Measurements from ENCODE around the gene EIF4G2. TPM values are rescaled to one million over a fixed set of nuclear protein-coding genes. Genes with fewer than 3 reads are reported as not detected.
"Not testable (repeated sequence)": the region's sequence is repeated elsewhere in the genome, so short reads cannot be mapped to it uniquely, and the experiment has no call there.

The EIF4G2 gene
- total and polyA plus RNA-seq, 2 of the 8 experiments (the other 6 are each of a cell fraction or from before 2014, with no cell fraction given), result 438 to 964 TPM

GRCh38 chr11:10822491-10822890 lies 13.8 kb upstream of the EIF4G2 start:
- H3K9ac ChIP-seq (replicated peaks in 1 of 4; ENCODE audit: extremely low read depth in 1 of 4, low read depth in 3 of 4, low read length in 3 of 4); H4K8ac ChIP-seq (ENCODE audit: extremely low read depth, insufficient read depth, low read length); H2AFZ ChIP-seq (ENCODE audit: low read length); H4K91ac ChIP-seq (replicated peaks; ENCODE audit: insufficient read length, low read length); H3K18ac ChIP-seq (ENCODE audit: extremely low read depth, low read length); H3K4me1 ChIP-seq (replicated peaks in 1 of 4; ENCODE audit: control insufficient read depth in 3 of 4, insufficient read depth in 4 of 4, low read length in 3 of 4); H3K4me3 ChIP-seq (ENCODE audit: extremely low read depth in 1 of 4, insufficient read depth in 2 of 4, low read depth in 3 of 4, low read length in 4 of 4); H3K4me2 ChIP-seq (ENCODE audit: insufficient read depth in 1 of 2, low read depth in 2 of 2, low read length in 2 of 2); H3K27me3 ChIP-seq (replicated peaks in 1 of 4; ENCODE audit: control insufficient read depth in 3 of 4, extremely low read depth in 1 of 4, insufficient read depth in 3 of 4, low read length in 3 of 4); H3K9me3 ChIP-seq (ENCODE audit: insufficient read depth in 2 of 2, low read depth in 1 of 2, low read length in 1 of 2); H3K36me3 ChIP-seq (ENCODE audit: control insufficient read depth in 2 of 4, insufficient read depth in 4 of 4, low read length in 3 of 4); H4K20me1 ChIP-seq (replicated peaks in 1 of 2; ENCODE audit: control insufficient read depth in 1 of 2, insufficient read depth in 2 of 2, low read length in 2 of 2); H3K79me2 ChIP-seq (ENCODE audit: control insufficient read depth in 1 of 2, insufficient read depth in 2 of 2, low read length in 2 of 2); H2AK5ac ChIP-seq (ENCODE audit: low read depth, low read length); FAIRE-seq; H3K27ac ChIP-seq (ENCODE audit: low read depth, low read length); H3K56ac ChIP-seq (replicated peaks; ENCODE audit: insufficient read length, low read depth, low read length); POLR2A ChIA-PET (ENCODE audit: partially characterized antibody); H3K23ac ChIP-seq (ENCODE audit: insufficient read length); H2BK120ac ChIP-seq (replicated peaks; ENCODE audit: low read depth, low read length); H3K79me1 ChIP-seq (ENCODE audit: low read depth, low read length); H2BK5ac ChIP-seq (ENCODE audit: low read depth, low read length); H3K23me2 ChIP-seq (ENCODE audit: low read depth, low read length); H3K4ac ChIP-seq (replicated peaks; ENCODE audit: insufficient read length, low read depth, low read length); H2BK15ac ChIP-seq (ENCODE audit: low read length); DNase-seq (ENCODE audit: low read depth in 1 of 2, low spot score in 2 of 2); H2BK20ac ChIP-seq (ENCODE audit: low read length); H3K14ac ChIP-seq (ENCODE audit: insufficient read length); CTCF ChIA-PET (ENCODE audit: partially characterized antibody); H2BK12ac ChIP-seq (ENCODE audit: low read depth, low read length); H4K5ac ChIP-seq (ENCODE audit: insufficient read length, low read depth, low read length): not testable (repeated sequence)
- WGBS, 2 experiments (ENCODE audit: extremely low coverage in 1 of 2, insufficient coverage in 1 of 2, insufficient read length in 1 of 2, insufficient replicate concordance in 2 of 2, low coverage in 1 of 2, low lambda C conversion rate in 2 of 2, missing lambda C conversion rate in 1 of 2), result 88% methylated on average over 2 of the region's 3 CpGs; no CpG with 5 or more reads in 1 of the 2 experiments

Measured in H1 (cell line).